Suprapubic skin (tissue), 4 donors: ENCODE measurements around the gene STAG3. TPM values are rescaled to one million over a fixed set of nuclear protein-coding genes. Genes with fewer than 3 reads are reported as not detected.
"Not testable (repeated sequence)": the region's sequence is repeated elsewhere in the genome, so short reads cannot be mapped to it uniquely, and the experiment has no call there.

Source experiments
- DNase-seq, 2 donors: peaks; one replicate each; pipeline ENCODE4 v3.0.0-alpha.2; 2019; ENCODE audit warnings: low spot score in 2 of 2
- H3K27ac ChIP-seq: fragments of 200-600 bp; sonication (generic); one replicate; pipeline ENCODE4 v1.5.1; 2019
- H3K27me3 ChIP-seq: fragments of 200-600 bp; sonication (generic); one replicate; pipeline ENCODE4 v1.5.1; 2019
- H3K36me3 ChIP-seq: fragments of 200-600 bp; sonication (generic); one replicate; pipeline ENCODE4 v1.5.1; 2019
- H3K4me1 ChIP-seq: fragments of 200-600 bp; sonication (generic); one replicate; pipeline ENCODE4 v1.5.1; 2019
- H3K4me3 ChIP-seq: fragments of 200-600 bp; sonication (generic); one replicate; pipeline ENCODE4 v1.5.1; 2019; ENCODE audit warnings: mild to moderate bottlenecking
- H3K9me3 ChIP-seq: fragments of 200-600 bp; sonication (generic); one replicate; pipeline ENCODE4 v1.5.1; 2019
- EP300 ChIP-seq: sonication (generic); formaldehyde crosslinking; IDR thresholded peaks from one replicate; pipeline ENCODE4 v1.6.1; 2017; ENCODE audit warnings: antibody characterized with exemption
- POLR2A ChIP-seq, 2 donors: fragments of 450-650 bp; IDR thresholded peaks; one replicate each; pipeline ENCODE4 v1.6.1; 2017; ENCODE audit warnings: antibody characterized with exemption in 2 of 2, mild to moderate bottlenecking in 2 of 2, moderate library complexity in 2 of 2
- POLR2AphosphoS5 ChIP-seq, 3 donors: sonication (generic); formaldehyde crosslinking; IDR thresholded peaks; one replicate each; pipeline ENCODE4 v1.6.1; 2017; ENCODE audit warnings: antibody characterized with exemption in 3 of 3
- WGBS: methylation state at CpG from one replicate; pipeline ENCODE4 v1.1.5; 2018; 5-methylcytosine and 5-hydroxymethylcytosine counted together
- total RNA-seq, 4 donors: library from RNA; depleted of rRNA; stranded (reverse); fragments of >200 nt; gene quantifications; one replicate each; pipeline ENCODE4 v1.1.0, GENCODE V29; 2016
- TF ChIP-seq, protein P1 (sequence below), 2 donors: fragments of 200-600 bp in 1 of 2; fragments of 450-650 bp in 1 of 2; sonication (generic) in 1 of 2; IDR thresholded peaks; one replicate each; pipeline ENCODE4 v1.5.1; 2016 to 2019; ENCODE audit warnings: antibody characterized with exemption in 2 of 2, mild to moderate bottlenecking in 1 of 2, moderate library complexity in 1 of 2

Gene STAG3
- total RNA-seq, 4 donors from 2014 or later: 0.68 to 2.0 (median 1.9) TPM; not detected in 1

DNA sequence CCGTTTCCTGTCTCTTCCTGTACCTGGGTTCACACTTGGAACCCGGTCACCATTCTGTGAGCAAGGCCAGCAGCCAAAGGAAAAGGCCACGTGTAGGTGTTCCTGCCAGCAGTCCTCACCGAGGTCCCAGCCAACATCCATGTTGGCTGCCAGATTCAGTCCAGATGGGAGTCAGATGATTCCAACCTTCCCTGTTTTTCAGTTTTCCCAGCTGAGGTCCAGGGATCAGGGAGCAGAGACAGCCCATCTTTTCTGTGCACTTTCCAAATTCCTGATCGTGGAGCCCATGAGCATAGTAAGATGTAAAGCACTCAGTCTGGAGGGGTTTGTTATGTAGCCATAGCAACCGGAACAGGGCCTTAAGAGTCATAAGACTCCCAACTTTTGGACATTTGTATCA, 38.2 kb downstream of the STAG3 start:
- DNase-seq: no peak
- Histone ChIP-seq H3K4me3 (no peak overlapping the region), H3K27me3 (no peaks in the 10 kb centered on the region), H3K27ac (no peak overlapping the region), H3K4me1 (peaks cover 10% of the 10 kb centered on the region), H3K9me3 (no peaks in the 10 kb centered on the region), H3K36me3 (peaks cover 7% of the 10 kb centered on the region)
- TF ChIP-seq EP300: no peak
- TF ChIP-seq, protein P1, sequence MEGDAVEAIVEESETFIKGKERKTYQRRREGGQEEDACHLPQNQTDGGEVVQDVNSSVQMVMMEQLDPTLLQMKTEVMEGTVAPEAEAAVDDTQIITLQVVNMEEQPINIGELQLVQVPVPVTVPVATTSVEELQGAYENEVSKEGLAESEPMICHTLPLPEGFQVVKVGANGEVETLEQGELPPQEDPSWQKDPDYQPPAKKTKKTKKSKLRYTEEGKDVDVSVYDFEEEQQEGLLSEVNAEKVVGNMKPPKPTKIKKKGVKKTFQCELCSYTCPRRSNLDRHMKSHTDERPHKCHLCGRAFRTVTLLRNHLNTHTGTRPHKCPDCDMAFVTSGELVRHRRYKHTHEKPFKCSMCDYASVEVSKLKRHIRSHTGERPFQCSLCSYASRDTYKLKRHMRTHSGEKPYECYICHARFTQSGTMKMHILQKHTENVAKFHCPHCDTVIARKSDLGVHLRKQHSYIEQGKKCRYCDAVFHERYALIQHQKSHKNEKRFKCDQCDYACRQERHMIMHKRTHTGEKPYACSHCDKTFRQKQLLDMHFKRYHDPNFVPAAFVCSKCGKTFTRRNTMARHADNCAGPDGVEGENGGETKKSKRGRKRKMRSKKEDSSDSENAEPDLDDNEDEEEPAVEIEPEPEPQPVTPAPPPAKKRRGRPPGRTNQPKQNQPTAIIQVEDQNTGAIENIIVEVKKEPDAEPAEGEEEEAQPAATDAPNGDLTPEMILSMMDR (IDR thresholded peaks at IDR 0.05): no peak
- TF ChIP-seq POLR2AphosphoS5 (IDR thresholded peaks at IDR 0.05): no peak
- TF ChIP-seq POLR2A (IDR thresholded peaks at IDR 0.05): no peak
- WGBS: 35% methylated on average over 6 of the region's 6 CpGs

DNA sequence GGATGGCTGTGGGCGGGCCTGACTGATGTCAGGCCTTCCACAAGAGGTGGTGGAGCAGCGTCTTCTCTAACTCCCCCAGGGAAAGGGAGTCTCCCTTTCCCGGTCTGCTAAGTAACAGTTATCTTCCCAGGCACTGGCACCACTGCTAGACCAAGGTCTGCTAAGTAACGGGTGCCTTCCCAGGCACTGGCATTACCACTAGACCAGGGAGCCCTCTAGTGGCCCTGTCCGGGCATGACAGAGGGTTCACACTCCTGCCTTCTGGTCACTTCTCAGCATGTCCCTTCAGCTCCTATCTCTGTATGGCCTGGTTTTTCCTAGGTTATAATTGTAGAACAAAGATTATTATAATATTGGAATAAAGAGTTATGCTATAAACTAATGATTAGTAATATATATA, 40.2 kb downstream of the STAG3 start:
- TF ChIP-seq, protein P1 (IDR thresholded peaks at IDR 0.05): peak in 1 of 2 donors; percentile 61
- peak in 1 of 2 donors; percentile 86 for DNase-seq

DNA sequence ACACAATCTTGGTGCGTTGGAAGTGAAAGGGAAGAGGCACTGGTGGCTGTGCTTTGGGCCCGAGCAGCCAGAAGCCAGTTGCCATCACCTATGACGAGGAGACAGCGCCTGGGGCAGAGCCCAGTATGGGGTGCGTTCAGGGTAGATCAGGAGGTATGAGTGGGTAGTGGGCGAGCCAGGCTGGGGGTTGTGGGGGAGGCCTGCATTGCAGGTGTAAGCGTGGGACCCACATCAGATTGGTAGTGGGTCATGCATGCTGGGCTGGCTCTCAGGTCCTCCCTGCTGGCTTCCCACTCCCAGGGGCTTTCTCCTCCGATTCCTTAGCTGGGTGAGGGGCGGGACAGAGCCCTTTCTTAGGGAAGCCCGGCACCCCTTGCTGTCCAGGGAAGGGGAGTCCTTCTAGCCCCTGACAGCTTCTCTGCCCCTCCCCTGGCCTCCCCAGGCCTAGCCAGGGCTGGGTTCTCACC, 41.6 kb downstream of the STAG3 start:
- Histone ChIP-seq H3K27ac (no peak overlapping the region), H3K27me3 (no peaks in the 10 kb centered on the region), H3K4me3 (no peak overlapping the region), H3K36me3 (peaks cover 26% of the 10 kb centered on the region), H3K4me1 (peaks cover 10% of the 10 kb centered on the region), H3K9me3 (no peaks in the 10 kb centered on the region)
- 83% methylated on average over 10 of the region's 10 CpGs for WGBS
- no peak for TF ChIP-seq POLR2AphosphoS5 (IDR thresholded peaks at IDR 0.05)
- TF ChIP-seq EP300: no peak
- no peak for TF ChIP-seq POLR2A (IDR thresholded peaks at IDR 0.05)
- no peak for DNase-seq

More for the DNA sequence above, 40.2 kb downstream of the STAG3 start:
- H3K9me3 ChIP-seq, H3K27me3 ChIP-seq, H3K4me3 ChIP-seq, H3K27ac ChIP-seq: not testable (repeated sequence)
- H3K36me3 ChIP-seq: peaks cover 26% of the 10 kb centered on the region
- 0% methylated on average over 2 of the region's 5 CpGs for WGBS
- peaks cover 10% of the 10 kb centered on the region for H3K4me1 ChIP-seq

DNA sequence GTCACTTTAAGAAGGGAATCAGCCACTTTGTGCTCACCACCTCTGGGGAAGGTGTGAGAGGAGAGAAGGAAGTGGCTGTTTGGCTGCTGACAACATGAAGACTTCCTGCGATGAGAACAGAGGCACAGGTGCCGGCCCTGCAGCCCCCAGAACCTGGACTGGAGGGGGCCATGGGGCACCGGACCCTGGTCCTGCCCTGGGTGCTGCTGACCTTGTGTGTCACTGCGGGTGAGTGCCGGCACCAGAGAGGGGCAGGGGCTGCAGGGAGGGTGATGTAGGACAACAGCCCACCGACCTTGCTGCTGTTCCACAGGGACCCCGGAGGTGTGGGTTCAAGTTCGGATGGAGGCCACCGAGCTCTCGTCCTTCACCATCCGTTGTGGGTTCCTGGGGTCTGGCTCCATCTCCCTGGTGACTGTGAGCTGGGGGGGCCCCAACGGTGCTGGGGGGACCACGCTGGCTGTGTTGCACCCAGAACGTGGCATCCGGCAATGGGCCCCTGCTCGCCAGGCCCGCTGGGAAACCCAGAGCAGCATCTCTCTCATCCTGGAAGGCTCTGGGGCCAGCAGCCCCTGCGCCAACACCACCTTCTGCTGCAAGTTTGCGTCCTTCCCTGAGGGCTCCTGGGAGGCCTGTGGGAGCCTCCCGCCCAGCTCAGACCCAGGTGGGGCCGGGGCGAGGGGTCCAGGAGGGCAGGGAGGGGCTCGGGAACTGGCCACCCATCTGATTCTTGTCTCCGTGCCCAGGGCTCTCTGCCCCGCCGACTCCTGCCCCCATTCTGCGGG, 42.3 kb downstream of the STAG3 start, which contains the start of gene PVRIG:
TSS of gene PVRIG (plus strand) at position 149 of the 785 bp plus-strand sequence. CDS start at position 171, 22 bp downstream.
- H3K27me3 ChIP-seq, H3K4me1 ChIP-seq, H3K9me3 ChIP-seq, DNase-seq, H3K27ac ChIP-seq: not testable (repeated sequence)
- Histone ChIP-seq H3K4me3 (peak within 1 kb of the TSS; percentile 14), H3K36me3 (peaks cover 26% of the 10 kb centered on the region)
- WGBS: no CpG with 5 or more reads among the region's 27 CpGs

DNA sequence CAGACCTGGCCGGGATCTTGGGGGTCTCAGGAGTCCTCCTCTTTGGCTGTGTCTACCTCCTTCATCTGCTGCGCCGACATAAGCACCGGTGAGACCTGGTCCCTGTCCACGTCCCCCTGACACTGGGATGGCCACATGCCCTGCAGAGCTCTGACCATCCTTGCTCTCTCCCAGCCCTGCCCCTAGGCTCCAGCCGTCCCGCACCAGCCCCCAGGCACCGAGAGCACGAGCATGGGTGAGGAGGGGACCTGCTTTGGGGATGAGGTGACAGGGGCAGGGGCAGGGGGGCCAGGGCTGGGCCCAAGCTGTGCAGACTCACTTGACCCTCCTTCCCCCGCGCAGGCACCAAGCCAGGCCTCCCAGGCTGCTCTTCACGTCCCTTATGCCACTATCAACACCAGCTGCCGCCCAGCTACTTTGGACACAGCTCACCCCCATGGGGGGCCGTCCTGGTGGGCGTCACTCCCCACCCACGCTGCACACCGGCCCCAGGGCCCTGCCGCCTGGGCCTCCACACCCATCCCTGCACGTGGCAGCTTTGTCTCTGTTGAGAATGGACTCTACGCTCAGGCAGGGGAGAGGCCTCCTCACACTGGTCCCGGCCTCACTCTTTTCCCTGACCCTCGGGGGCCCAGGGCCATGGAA, 43.0 kb downstream of the STAG3 start:
- DNase-seq: no peak
- H3K27ac ChIP-seq: no peak overlapping the region
- H3K4me1 ChIP-seq: peaks cover 3% of the 10 kb centered on the region
- no peaks in the 10 kb centered on the region for H3K9me3 ChIP-seq
- H3K36me3 ChIP-seq: peaks cover 26% of the 10 kb centered on the region
- H3K4me3 ChIP-seq: peak overlapping the region; percentile 14
- TF ChIP-seq, protein P1 (IDR thresholded peaks at IDR 0.05): no peak
- TF ChIP-seq POLR2A (IDR thresholded peaks at IDR 0.05): no peak
- H3K27me3 ChIP-seq: no peaks in the 10 kb centered on the region
- 76% methylated on average over 10 of the region's 22 CpGs for WGBS

DNA sequence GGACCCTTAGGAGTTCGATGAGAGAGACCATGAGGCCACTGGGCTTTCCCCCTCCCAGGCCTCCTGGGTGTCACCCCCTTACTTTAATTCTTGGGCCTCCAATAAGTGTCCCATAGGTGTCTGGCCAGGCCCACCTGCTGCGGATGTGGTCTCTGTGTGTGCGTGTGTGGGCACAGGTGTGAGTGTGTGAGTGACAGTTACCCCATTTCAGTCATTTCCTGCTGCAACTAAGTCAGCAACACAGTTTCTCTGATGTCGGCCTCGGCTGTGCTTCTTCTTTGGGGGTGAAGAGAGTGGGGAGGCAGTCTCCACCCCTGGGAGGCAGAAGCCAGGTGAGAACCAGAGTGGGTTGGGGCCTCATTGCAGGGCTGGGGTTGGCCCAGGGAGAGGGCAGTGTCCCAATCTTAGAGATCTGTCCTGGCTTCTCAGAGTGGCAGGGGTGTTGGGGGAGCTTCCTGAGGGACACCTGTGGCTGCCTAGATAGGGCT, 43.6 kb downstream of the STAG3 start:
- no peak overlapping the region for H3K27ac ChIP-seq
- H3K4me1 ChIP-seq: no peaks in the 10 kb centered on the region
- H3K4me3 ChIP-seq: no peak overlapping the region
- TF ChIP-seq EP300: no peak
- TF ChIP-seq POLR2AphosphoS5 (IDR thresholded peaks at IDR 0.05): no peak
- no peak for TF ChIP-seq POLR2A (IDR thresholded peaks at IDR 0.05)
- TF ChIP-seq, protein P1 (IDR thresholded peaks at IDR 0.05): no peak
- no peaks in the 10 kb centered on the region for H3K9me3 ChIP-seq
- no peak for DNase-seq
- H3K36me3 ChIP-seq: peaks cover 26% of the 10 kb centered on the region
- H3K27me3 ChIP-seq: no peaks in the 10 kb centered on the region
- 76% methylated on average over 5 of the region's 5 CpGs for WGBS
